Thyroid gland (tissue), 4 donors: Measurements from ENCODE around the gene EPM2A. TPM values are rescaled to one million over a fixed set of nuclear protein-coding genes. Genes with fewer than 3 reads are reported as not detected.

Source experiments
- DNase-seq, 2 donors: peaks; one replicate each; pipeline ENCODE4 v3.0.0-alpha.2; 2019
- H3K27ac ChIP-seq, 3 donors: fragments of 200-600 bp; sonication (generic); 1 replicate in 2 of 3; 2 replicates in 1 of 3; pipeline ENCODE4 v1.5.1; 2016 to 2019; ENCODE audit warnings: mild to moderate bottlenecking in 1 of 3, moderate library complexity in 1 of 3
- H3K27me3 ChIP-seq: fragments of 200-600 bp; sonication (generic); one replicate; pipeline ENCODE4 v1.5.1; 2019
- H3K36me3 ChIP-seq, 2 donors: fragments of 200-600 bp; sonication (generic); one replicate each; pipeline ENCODE4 v1.5.1; 2016 to 2019
- H3K4me1 ChIP-seq, 2 donors: fragments of 200-600 bp; sonication (generic); one replicate each; pipeline ENCODE4 v1.5.1; 2017 to 2019
- H3K4me3 ChIP-seq, 3 donors: fragments of 200-600 bp; sonication (generic); replicated peaks in 1 of 3; 1 replicate in 2 of 3; 2 replicates in 1 of 3; pipeline ENCODE4 v1.5.1; 2016; ENCODE audit warnings: mild to moderate bottlenecking in 1 of 3
- H3K9me3 ChIP-seq: fragments of 200-600 bp; sonication (generic); one replicate; pipeline ENCODE4 v1.5.1; 2017
- CTCF ChIP-seq, 6 experiments: fragments of 200-600 bp in 3 of 6; fragments of 450-650 bp in 3 of 6; sonication (generic) in 3 of 6; IDR thresholded peaks; one replicate each; pipeline ENCODE4 v1.5.1; 2016 to 2019; ENCODE audit warnings: antibody characterized with exemption in 6 of 6, mild to moderate bottlenecking in 2 of 6, inconsistent platforms in 1 of 6, moderate library complexity in 1 of 6
- POLR2A ChIP-seq, 2 donors: fragments of 450-650 bp; IDR thresholded peaks; one replicate each; pipeline ENCODE4 v1.6.1; 2017; ENCODE audit warnings: antibody characterized with exemption in 2 of 2, mild to moderate bottlenecking in 2 of 2, moderate library complexity in 1 of 2
- WGBS, 2 donors: methylation state at CpG; one replicate each; pipeline ENCODE4 v1.1.5; 2017; 5-methylcytosine and 5-hydroxymethylcytosine counted together
- intact Hi-C: fragments of 100-400 bp; cut with DNase I; formaldehyde crosslinking; loops from one replicate; pipeline ENCODE4 v1.15.1; 2023
- total RNA-seq, 4 donors: library from RNA; depleted of rRNA; stranded (reverse); fragments of >200 nt; gene quantifications; one replicate each; pipeline ENCODE4 v1.2.3, GENCODE V29; 2016

The EPM2A gene
- total RNA-seq, 4 donors from 2014 or later: 11.4 to 53.8 (median 15.6) TPM

GRCh38 chr6:145668844-145669243 lies 66.5 kb downstream of the EPM2A start:
- Histone ChIP-seq H3K4me3 (no peak overlapping the region), H3K36me3 (no peaks in the 10 kb centered on the region), H3K9me3 (no peaks in the 10 kb centered on the region), H3K27ac (no peak overlapping the region), H3K4me1 (no peaks in the 10 kb centered on the region), H3K27me3 (no peaks in the 10 kb centered on the region)
- TF ChIP-seq POLR2A (IDR thresholded peaks at IDR 0.05) (no peak), CTCF (IDR thresholded peaks at IDR 0.05) (no peak)
- 81% methylated on average over 1 of the region's 1 CpG for WGBS, 2 donors
- intact Hi-C loops: no loop called here
- DNase-seq: no peak

GRCh38 chr6:145660676-145661075 lies 74.6 kb downstream of the EPM2A start:
- Histone ChIP-seq H3K27ac (no peak overlapping the region), H3K4me1 (no peaks in the 10 kb centered on the region), H3K4me3 (no peak overlapping the region), H3K36me3 (no peaks in the 10 kb centered on the region), H3K9me3 (no peaks in the 10 kb centered on the region), H3K27me3 (no peaks in the 10 kb centered on the region)
- no peak for DNase-seq
- intact Hi-C loops: no loop called here
- 86 to 88% methylated on average over 6 of the region's 6 CpGs for WGBS, 2 donors
- TF ChIP-seq POLR2A (IDR thresholded peaks at IDR 0.05) (no peak), CTCF (IDR thresholded peaks at IDR 0.05) (no peak)

- H3K4me3 ChIP-seq: no peak overlapping the region
- H3K27ac ChIP-seq: no peak overlapping the region
- no peaks in the 10 kb centered on the region for H3K4me1 ChIP-seq
- TF ChIP-seq POLR2A (IDR thresholded peaks at IDR 0.05): no peak
- TF ChIP-seq CTCF (IDR thresholded peaks at IDR 0.05): no peak
- no peaks in the 10 kb centered on the region for H3K9me3 ChIP-seq
- DNase-seq: no peak
- intact Hi-C loops: no loop called here
- 79 to 90% methylated on average over 1 of the region's 1 CpG for WGBS, 2 donors
- H3K36me3 ChIP-seq: no peaks in the 10 kb centered on the region
- no peaks in the 10 kb centered on the region for H3K27me3 ChIP-seq
These were observed 79.2 kb downstream of the EPM2A start for GRCh38 chr6:145656128-145656527.

- TF ChIP-seq CTCF (IDR thresholded peaks at IDR 0.05) (no peak), POLR2A (IDR thresholded peaks at IDR 0.05) (no peak)
- no peaks in the 10 kb centered on the region for H3K36me3 ChIP-seq
- WGBS, 2 donors: 89 to 97% methylated on average over 1 of the region's 1 CpG
- intact Hi-C loops: no loop called here
- H3K4me1 ChIP-seq: no peaks in the 10 kb centered on the region
- no peaks in the 10 kb centered on the region for H3K27me3 ChIP-seq
- H3K27ac ChIP-seq: no peak overlapping the region
- DNase-seq: no peak
- no peak overlapping the region for H3K4me3 ChIP-seq
- H3K9me3 ChIP-seq: no peaks in the 10 kb centered on the region
These were observed 82.7 kb downstream of the EPM2A start for GRCh38 chr6:145652572-145652971.

GRCh38 chr6:145651988-145652387 lies 83.3 kb downstream of the EPM2A start:
- Histone ChIP-seq H3K36me3 (no peaks in the 10 kb centered on the region), H3K4me1 (no peaks in the 10 kb centered on the region), H3K27me3 (no peaks in the 10 kb centered on the region), H3K9me3 (no peaks in the 10 kb centered on the region), H3K4me3 (no peak overlapping the region), H3K27ac (no peak overlapping the region)
- no peak for DNase-seq
- TF ChIP-seq POLR2A (IDR thresholded peaks at IDR 0.05) (no peak), CTCF (IDR thresholded peaks at IDR 0.05) (no peak)
- 95 to 96% methylated on average over 2 of the region's 2 CpGs for WGBS, 2 donors
- intact Hi-C loops: no loop called here
